GM18517 (cell line): ENCODE measurements around the gene EGFR.

Experiments
- ATAC-seq: cut with Tn5 transposase; IDR thresholded peaks from one replicate; pipeline ENCODE4 v1.9.1; 2021; ENCODE audit warnings: mild to moderate bottlenecking, moderate library complexity; ENCODE audit not compliant: unreplicated experiment

Gene EGFR

DNA sequence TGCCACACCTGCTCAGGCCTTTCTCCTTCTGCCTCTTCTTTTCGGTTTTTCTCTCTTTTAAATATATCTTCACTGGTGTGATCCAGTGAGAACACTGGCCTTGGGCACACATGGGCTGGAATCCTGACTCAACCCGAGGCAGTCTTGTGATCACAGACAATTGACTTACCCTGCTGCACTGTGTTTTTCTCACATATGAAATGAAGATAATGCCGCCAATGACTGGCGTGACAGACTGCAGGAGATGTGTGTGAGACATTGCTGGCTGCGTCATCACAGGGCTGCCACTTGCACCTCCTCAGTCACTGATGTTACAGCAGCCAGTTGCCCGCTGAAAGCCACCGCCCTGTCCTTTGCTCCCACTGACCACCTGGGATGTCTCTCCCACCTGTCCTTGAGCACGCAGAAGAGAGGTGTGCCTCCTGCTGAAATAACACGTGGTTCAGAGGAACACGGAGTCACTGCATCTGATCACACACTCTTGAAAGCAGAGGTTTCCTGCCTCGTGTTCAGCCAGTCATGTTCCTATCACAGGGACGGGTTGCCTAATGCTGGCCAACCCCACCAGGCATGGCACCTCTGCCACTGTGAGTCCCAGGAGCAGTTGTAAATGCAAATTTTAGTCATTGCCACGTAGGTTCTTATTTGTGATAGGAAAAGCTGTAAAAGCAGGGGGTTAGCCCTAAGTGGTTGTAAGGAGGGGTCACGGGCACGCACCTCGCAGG lies 221.8 kb downstream of the EGFR start:
- ATAC-seq: no peak

DNA sequence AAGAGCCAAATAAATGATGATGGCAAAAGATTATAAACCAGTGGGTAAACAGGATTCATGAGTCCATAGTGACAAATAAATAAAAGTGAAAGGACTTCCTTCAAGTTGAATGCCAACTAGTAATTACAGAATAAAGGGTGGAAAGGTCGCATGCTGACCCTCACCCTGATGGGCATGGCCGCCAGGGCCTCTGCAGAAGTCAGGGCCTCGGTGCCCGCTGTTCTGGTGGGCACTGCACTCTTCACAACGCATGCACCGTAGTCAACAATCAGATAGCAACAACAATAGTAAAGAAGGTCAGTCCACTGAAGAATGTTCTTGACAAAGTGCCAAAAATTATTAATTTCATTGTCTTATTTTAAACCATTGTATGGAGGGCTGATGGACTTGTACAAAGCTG lies 223.1 kb downstream of the EGFR start:
- no peak for ATAC-seq

DNA sequence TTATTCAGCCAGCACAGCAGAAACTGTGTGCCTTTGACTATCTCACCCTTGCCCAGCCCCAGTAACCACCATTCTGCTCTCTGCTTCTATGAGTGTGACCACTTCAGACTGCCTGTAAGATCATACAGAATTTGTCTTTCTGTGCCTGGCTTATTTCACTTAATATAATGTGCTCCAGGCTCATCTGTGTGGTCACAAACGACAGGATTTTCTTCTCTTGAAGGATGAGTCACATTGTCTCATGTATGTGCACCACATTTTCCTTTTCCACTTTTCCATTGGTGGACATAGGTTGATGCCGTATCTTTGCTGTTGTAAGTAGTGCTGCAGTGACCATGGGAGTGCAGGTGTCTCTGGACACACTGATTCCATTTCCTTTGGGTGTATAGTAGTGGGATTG lies 223.8 kb downstream of the EGFR start:
- no peak for ATAC-seq

DNA sequence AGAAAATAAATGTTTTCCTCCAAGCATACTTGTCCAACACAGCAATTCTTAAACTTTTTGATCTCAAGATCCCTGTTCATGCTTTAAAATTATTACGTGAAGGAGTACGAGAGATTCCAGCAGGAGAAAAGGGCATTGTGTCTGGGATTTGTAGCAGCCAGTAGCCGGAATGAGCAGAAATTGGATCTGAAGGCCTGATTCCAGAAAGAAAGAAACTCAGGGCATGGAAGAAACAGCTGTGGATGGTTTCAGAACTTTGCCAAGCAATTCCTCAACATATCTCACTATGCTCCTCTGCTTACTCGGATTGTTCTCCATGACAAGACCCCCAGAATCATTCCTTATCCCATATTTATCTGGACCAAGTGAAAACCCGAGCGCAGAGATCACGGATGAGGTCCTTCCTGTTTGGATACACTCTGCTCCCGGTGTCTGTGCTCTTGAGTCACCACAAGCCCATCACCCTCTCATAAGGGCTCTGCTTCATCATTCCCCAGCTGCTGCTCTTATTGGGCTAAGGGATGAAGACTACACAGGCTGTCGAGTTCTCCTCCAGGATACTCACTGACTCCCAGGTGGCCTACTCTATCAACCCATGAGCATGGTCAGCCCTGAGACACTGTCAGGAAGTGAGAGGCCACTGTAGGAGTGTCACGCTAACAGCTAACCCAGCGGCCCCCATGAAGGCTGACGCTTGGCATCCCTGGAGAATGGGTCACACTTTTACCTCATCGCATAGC lies 225.4 kb downstream of the EGFR start:
- no peak for ATAC-seq

DNA sequence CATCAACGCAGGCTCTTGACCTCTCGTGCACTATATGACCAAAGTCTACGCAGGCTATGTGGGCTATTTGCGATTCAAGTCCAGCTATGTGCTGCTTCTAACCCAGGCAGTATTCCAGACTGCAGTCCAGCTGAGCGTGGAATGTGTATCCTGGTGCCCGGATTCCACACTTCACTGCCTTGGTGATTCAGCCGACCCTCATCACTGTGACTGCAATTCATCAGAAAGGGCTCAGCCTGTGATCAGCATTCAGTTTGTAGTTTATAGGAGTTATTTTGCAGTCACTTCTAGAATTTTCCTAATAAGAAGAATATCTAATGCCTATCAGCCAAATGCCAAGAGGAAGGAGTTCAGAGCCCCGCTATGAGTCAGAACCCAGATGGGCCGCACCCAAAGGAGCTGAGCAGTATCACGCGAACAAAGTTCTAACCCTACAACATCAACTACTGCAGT lies 226.5 kb downstream of the EGFR start:
- ATAC-seq: no peak

DNA sequence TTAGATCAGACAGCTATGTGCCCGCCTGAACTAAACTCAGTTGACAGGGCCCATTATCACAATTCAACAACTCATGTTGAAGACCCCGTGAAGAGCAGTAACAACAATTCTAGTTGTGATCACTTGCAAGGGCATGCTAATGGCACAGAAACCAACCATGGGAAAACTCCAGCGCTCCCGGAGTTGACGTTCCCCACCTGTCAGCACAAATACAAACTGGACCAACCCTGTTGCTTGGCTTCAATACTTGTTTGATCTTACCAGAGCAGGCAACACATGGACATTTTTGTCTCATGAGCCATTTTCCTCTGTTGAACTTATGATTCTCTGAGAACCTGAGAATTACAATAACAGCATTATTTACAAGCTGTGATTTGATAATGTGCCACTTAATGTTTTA lies 227.4 kb downstream of the EGFR start:
- no peak for ATAC-seq

DNA sequence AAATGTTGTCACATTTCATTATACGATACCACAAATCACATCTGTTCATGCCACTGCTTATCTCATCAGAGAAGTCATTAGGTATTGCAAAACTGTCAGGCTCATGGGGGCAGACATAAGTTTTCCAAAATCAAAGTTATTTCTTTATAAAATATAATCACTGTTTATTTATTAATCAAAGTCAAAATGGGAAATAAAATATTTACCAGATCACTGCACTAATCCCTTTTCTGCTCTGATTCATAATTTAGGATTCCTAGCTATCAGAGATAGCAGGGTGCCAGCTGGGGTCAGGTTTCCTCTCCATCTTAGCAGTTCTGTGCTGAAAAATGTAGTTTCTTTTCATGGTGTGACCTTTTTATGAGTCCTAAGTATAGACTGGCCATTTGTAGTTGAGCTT lies 228.6 kb downstream of the EGFR start:
- no peak for ATAC-seq

DNA sequence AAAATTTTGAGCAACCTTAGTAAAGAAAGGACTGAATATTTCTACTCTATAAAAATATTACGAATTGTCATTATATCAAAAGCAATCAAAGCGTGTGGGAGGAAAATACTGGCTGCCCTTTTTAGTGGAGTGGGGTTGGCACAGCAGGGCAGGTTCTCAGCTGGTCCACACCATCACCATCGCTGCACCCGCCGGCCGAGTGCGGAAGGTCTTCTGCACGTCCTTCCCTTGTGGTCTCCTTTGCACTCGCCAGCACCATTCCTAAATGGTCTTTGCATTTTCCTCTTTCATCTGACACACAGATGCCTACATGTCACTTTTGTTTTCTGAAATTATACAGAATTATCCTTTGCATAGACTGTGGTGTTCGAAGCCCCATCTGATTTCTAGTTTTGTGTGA lies 229.7 kb downstream of the EGFR start:
- no peak for ATAC-seq

DNA sequence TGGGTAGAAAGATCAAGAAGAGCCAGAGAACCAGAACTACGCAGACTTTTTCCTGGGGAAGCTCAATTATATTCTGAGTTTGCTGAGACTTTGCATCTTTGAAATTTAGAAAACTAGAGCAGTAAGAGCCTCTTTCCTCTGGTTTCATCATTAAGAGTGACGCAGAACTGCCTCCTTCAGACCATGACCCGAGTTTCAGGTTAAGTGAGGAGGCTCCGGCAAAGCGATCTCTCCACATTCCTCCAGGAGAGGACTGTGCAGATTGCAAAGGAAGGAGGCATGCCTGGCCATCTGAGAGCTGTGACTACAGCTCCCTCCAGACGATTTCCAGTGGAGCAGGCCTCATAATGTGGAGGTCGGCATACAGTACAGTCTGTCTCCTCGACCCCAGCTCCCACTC lies 230.5 kb downstream of the EGFR start:
- no peak for ATAC-seq

DNA sequence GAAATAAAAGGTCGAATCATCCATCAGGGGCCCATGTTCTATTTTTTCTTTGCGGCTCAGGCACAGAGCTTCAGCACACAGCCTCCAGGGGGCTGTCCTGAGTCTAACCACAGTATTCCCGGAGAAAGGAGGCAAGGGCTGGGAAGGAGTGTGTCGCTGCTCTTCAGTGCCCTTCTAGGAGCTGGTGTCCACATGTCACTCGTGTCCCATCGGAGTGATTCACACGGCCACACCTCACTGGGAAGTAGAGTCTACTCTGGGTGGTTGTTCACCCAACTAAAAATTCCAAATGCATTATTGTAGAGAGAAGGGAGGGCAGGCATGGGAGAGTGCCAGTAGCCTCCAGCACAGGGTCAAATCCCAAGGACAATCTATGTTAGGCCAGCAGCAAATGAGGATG lies 231.5 kb downstream of the EGFR start:
- no peak for ATAC-seq

DNA sequence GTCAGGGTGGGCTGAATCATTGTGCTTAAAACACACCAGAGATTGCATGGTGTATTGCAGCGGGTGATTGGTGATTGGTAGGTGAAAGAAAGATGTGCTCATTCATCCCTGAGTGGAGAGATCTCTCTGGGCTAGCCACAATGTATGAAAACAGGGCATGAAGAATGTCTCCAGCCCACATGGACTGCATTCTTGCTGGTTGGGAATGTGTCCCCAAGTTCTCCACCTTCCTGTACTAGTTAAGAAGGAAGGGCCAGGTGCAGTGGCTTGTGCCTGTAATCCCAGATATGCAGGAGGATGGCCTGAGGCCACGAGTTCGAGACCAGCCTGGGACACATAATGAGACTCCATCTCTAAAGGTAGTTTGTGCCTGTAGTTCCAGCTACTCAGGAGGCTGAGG lies 232.5 kb downstream of the EGFR start:
- ATAC-seq: no peak

DNA sequence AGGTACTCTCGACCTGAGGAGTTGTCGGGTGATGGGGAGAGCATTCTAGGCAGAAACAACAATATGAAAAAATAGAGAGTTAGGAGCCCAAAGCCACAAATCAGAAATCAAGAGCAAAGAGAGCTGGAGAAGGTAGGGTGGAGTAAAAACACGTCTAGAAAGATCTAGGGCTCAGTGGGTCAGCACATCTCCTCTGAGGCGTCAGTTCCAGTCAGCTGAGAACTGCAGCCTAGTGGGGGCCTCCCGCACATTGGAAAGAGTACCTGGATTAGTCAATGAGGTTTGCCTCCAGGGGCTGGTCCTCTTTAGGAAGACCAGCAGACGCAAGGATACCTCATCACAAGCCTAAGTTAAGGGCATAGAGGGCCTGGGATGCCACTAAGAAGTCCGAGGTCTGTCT lies 233.1 kb downstream of the EGFR start:
- ATAC-seq: no peak

DNA sequence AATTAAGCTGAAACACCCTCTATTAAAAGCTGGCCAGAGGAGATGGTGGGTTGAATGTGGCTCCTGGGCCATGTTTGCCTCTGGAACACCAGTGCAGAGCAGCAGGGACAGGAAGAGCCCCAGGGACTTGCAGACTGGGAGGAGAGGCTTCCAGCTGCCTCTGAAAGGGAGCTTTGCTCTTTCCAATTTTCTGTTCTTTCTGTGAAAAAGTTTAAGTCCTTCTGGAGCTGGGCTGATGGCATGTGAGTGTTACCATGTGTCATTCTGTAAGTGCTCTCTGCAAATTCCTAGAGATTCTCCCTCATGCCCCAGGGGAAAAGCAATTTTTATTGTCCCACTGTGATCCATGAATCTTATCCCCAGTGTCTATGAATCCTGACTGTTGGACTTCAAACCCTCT lies 233.6 kb downstream of the EGFR start:
- ATAC-seq: no peak

DNA sequence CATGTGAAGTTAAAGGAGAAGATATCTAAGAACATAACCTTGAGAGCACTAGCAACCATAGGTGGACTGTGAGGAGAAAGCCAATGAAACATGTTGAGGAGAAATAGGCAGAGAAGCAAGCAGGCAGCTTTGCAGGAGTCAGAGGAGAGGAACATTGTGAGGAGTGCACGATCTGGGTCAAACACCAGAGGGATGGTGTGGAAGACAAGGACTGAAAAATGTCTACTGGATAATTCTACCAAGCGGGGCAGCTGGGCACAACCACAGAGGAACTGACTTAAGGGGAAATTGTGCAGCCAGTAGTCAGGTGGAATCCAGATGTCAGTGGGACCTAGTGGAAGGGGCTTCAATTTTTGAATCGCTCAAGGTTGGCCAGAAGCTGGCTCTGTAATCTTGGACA lies 234.4 kb downstream of the EGFR start:
- no peak for ATAC-seq

DNA sequence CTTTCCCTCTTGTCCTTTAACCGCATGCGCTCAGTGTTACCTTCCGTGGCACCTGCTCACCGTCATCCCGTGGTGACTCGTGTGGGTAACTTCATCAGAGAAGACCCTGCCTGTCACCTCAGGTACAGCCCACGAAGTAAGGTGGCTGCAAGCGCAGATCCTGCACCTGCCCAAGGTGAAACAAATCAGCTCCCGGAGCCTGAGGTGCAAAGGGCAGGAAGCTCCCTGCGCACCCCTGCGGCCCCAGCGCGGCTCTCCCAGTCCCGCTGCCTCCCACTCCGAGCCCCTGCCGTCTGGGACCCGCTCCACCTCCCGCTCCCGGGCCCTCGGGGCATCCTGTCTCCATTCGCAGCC lies 235.4 kb downstream of the EGFR start:
- no peak for ATAC-seq

DNA sequence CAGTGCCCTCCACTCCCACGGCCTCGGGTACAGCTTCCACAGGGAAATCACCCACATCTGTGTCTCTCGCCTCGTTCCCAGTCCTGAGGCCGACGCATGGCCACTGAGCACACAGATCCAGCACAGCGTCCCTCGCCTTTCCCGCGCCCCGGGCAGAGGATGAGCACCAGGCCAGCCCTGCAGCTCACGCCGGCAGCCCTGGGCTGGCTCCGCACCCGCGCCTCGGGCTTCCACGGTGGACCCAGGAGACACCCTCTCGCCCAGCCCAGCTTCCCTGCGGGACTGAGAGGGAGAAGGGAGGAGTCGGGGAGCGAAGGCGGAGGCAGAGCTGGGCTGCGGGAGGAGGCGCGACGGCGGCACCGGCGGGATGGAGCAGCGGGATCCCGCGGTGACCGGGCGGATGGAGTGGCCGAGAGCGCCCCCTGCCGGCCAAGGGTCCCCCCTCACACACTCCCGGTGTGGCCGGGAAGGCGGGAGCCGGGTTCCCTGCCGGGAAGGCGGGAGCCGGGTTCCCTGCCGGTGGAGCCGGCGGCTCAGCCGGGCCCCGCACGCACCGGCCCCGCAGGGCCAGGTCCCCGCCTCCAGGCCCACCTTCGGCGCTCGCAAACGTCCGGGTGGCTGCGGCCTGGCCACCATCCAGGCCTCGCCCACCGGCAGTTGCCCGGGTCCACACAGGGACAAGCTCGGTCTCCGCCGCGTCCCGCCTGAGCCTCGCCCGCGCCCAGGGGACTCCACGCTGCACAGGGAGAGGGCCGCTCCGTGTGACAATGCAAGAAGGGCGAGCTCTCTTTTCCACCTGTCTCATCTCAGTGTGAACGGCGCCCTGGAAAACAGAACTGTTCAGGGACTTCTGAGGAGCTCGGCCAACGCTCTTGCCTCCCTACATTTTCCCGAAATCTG lies 236.0 kb downstream of the EGFR start:
- ATAC-seq: peak; percentile 74

DNA sequence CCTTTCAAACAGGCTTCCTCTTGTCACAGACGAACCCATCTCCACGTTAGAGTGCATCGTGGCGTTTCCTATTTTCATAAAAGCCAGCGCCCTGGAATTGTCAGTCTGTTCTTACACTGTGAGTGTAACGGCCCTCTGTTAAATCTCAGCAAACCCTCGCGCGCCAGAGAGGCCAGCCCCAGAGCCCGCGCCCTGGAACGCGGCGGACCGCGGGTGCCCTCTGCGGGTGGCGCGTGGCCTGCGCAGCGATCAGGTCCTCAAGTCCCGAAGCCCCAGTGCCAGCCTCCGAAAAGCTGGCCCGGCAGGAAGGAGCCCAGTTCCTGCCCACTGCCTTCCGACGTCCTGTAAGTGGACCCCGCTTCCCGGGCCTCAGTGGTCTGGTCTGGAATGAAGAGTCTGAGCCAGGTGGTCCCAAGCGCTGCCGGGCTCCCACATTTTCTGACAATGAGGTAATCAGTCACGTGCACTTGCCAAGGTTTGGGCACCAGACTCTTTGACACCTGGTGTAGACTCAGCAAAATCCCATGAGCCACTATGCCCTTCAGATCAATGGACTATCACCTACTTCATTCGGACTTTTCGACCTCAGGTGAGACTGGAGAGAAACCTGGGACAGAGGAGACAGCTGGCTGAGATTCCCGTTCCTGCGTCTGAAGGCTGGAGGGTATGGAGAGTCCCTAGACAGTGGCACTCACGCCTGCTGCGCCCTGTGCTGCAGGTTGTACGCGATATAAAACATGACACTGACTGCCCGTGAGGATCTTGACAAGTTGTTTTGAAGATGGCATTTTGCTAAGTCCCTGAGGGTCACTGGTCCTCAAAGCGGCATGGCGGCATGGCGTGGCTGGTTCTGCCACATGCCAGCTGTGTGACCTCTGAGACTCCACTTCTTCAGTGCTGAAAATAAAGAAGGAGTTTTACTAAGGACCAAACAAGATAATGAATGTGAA lies 237.0 kb downstream of the EGFR start:
- peak; percentile 76 for ATAC-seq

DNA sequence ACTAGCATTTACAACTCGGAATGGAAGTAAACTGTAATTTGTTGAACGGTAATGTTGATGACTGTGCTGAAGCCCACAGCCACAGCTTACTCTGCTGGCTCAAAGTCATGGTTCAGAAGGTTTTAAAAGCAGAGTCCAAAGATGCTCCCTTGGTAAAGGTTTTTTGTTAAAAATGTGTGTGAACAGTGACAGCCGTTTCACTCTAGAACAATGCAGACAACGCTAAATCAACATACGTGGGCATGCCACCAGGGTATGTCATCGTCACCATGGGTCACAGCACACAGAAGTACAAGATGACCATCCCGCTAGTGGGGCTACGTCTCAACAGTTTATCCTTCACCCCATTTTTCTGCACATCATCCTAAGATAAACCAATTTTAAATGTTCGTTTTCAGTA lies 239.8 kb downstream of the EGFR start:
- no peak for ATAC-seq

DNA sequence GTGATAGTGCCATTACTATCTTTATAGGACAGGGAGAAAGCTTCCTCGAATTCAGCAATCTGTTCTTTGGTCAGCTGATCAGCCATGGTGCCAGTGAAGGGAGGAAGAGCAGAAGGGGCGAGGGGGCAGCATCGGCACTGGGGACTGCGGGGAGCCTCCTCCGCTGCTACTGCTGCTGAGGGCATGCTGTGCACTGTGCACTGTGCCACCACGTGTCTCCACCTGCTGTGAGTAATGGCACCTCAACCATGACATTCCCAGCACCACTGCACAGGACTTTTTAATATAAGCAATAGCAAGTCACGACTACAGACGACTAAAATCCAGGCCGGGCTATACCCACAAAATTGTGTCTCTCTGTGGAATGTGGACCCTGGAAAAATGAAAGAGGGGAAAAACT lies 241.4 kb downstream of the EGFR start:
- no peak for ATAC-seq

DNA sequence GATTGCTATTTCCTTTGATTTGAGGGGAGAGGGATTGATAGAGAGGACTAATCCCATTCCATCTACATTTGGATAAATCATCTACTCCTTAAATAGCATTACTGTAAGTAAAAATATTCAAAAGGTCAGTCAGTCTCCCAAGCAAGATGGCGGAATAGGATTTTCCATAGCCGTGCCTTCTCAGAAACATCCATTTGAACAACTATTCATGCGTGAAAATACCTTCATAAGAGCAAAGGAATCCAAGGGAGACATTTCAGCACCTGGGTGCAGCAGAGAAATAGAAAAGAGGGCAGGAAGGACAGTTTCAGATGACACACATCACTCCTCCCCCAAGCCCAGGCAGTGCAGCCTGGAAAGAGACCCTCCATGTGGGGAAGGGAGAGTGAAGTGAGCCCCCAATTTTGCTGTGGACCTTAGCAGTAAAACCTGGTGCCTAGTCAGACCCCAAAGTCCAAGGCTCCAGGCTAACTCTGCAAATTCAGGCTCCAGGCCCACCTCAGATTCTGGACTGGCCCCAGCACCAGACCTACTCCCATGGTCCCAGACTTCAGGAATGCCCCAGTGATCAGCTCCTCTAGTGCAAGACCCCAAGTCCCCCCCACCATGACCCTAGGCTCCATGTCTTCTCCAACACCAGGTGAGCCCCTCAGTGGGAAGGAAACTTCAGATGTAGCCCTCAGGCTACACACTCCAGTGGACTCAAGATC lies 242.0 kb downstream of the EGFR start:
- ATAC-seq: no peak
